K562 (cell line): ENCODE results near the gene MAGI3. TPM values are rescaled to one million over a fixed set of nuclear protein-coding genes. Genes with fewer than 3 reads are reported as not detected.

Experiments
- CBX5 ChIP-seq: IDR thresholded peaks from 2 replicates; pipeline ENCODE4 v1.6.1; 2014; ENCODE audit warnings: low read depth, borderline replicate concordance
- CSDE1 ChIP-seq, 2 experiments: fragments of 450-650 bp; IDR thresholded peaks; 2 replicates each; pipeline ENCODE4 v1.6.1; 2016; ENCODE audit warnings: mild to moderate bottlenecking in 1 of 2
- ETV5 ChIP-seq: sonication (generic); formaldehyde crosslinking; IDR thresholded peaks from 2 replicates; pipeline ENCODE4 v1.4.0; 2020; ENCODE audit warnings: low read depth, mild to moderate bottlenecking, missing genetic modification reagents
- GATA2 ChIP-seq: sonication (generic); formaldehyde crosslinking; IDR thresholded peaks from 2 replicates; pipeline ENCODE4 v1.4.0; 2020; ENCODE audit warnings: mild to moderate bottlenecking, missing genetic modification reagents
- GTF2A2 ChIP-seq: IDR thresholded peaks from 2 replicates; pipeline ENCODE4 v1.6.1; 2016; ENCODE audit warnings: mild to moderate bottlenecking, missing genetic modification characterization, missing compliant biosample characterization
- HDAC8 ChIP-seq: fragments of 450-650 bp; IDR thresholded peaks from 2 replicates; pipeline ENCODE4 v1.6.1; 2016; ENCODE audit warnings: mild to moderate bottlenecking, missing genetic modification characterization, moderate library complexity, missing compliant biosample characterization
- PURB ChIP-seq: sonication (generic); formaldehyde crosslinking; IDR thresholded peaks from 2 replicates; pipeline ENCODE4 v1.9.0; 2021; ENCODE audit warnings: low read depth, mild to moderate bottlenecking, missing genetic modification reagents
- SMAD1 ChIP-seq: fragments of 150-350 bp; IDR thresholded peaks from 2 replicates; pipeline ENCODE4 v1.6.1; 2014; ENCODE audit warnings: low read length, low read depth; ENCODE audit not compliant: partially characterized antibody
- TCF7L2 ChIP-seq: fragments of 150-350 bp; IDR thresholded peaks from 2 replicates; pipeline ENCODE4 v1.6.1; 2016; ENCODE audit warnings: low read depth, mild to moderate bottlenecking, low read length, moderate library complexity
- polyA plus RNA-seq, 8 experiments: library from polyadenylated mRNA; depleted of rRNA in 4 of 8; stranded (reverse) in 5 of 8; unstranded in 3 of 8; fragments of >200 nt; fragmentation: Nextera tagmentation in 2 of 8; fragmentation: Illumina TruSeq in 1 of 8; extraction: Ambion mirVana in 2 of 8; extraction: Trizol in 1 of 8; gene quantifications; 2 replicates each; pipeline versions ENCODE4 v1.2.1 to v1.2.3, GENCODE V29; 2011 to 2014; ENCODE audit warnings: inconsistent platforms in 1 of 8, missing spikeins in 1 of 8
- total RNA-seq, 7 experiments: library from RNA; depleted of rRNA in 6 of 7; stranded (reverse); fragments of >200 nt in 6 of 7; fragmentation: Illumina TruSeq in 2 of 7; extraction: Trizol in 2 of 7; gene quantifications; 2 replicates each; pipeline versions ENCODE4 v1.2.1 to v1.2.3, GENCODE V29; 2011 to 2021; ENCODE audit warnings: low replicate concordance in 1 of 7
- TF ChIP-seq, protein P1 (sequence below), 3 experiments: IDR thresholded peaks in 2 of 3; conservative IDR thresholded peaks in 1 of 3; 2 replicates each; pipeline ENCODE4 v1.5.1; 2011 to 2012; ENCODE audit warnings: low read length in 3 of 3, mild to moderate bottlenecking in 3 of 3, control low read depth in 2 of 3, improper control_type of control experiment in 1 of 3, inconsistent platforms in 1 of 3, low read depth in 1 of 3, mixed read lengths in 1 of 3, moderate library complexity in 1 of 3; ENCODE audit not compliant: insufficient read depth in 2 of 3
- TF ChIP-seq, protein P2 (sequence below): sonication (generic); formaldehyde crosslinking; IDR thresholded peaks from 2 replicates; pipeline ENCODE4 v1.8.1; 2023; ENCODE audit warnings: mild to moderate bottlenecking, missing genetic modification reagents, moderate library complexity
- TF ChIP-seq, protein P3 (sequence below): sonication (generic); formaldehyde crosslinking; IDR thresholded peaks from 2 replicates; pipeline ENCODE4 v1.8.0; 2023; ENCODE audit warnings: mild to moderate bottlenecking, missing genetic modification reagents
- TF ChIP-seq, protein P4 (sequence below): sonication (generic); formaldehyde crosslinking; IDR thresholded peaks from 2 replicates; pipeline ENCODE4 v1.8.0; 2023; ENCODE audit warnings: mild to moderate bottlenecking, missing genetic modification reagents
- TF ChIP-seq, protein P5 (sequence below): fragments of 200-400 bp; formaldehyde crosslinking; IDR thresholded peaks from 2 replicates; pipeline ENCODE4 v1.6.1; 2017; ENCODE audit warnings: mild to moderate bottlenecking, low read depth, low read length, moderate library complexity

Gene MAGI3
- total and polyA plus RNA-seq, 9 of the 15 experiments (the other 6 are each of a cell fraction or from before 2014, with no cell fraction given), result 1.0 to 8.6 (median 5.5) TPM

DNA sequence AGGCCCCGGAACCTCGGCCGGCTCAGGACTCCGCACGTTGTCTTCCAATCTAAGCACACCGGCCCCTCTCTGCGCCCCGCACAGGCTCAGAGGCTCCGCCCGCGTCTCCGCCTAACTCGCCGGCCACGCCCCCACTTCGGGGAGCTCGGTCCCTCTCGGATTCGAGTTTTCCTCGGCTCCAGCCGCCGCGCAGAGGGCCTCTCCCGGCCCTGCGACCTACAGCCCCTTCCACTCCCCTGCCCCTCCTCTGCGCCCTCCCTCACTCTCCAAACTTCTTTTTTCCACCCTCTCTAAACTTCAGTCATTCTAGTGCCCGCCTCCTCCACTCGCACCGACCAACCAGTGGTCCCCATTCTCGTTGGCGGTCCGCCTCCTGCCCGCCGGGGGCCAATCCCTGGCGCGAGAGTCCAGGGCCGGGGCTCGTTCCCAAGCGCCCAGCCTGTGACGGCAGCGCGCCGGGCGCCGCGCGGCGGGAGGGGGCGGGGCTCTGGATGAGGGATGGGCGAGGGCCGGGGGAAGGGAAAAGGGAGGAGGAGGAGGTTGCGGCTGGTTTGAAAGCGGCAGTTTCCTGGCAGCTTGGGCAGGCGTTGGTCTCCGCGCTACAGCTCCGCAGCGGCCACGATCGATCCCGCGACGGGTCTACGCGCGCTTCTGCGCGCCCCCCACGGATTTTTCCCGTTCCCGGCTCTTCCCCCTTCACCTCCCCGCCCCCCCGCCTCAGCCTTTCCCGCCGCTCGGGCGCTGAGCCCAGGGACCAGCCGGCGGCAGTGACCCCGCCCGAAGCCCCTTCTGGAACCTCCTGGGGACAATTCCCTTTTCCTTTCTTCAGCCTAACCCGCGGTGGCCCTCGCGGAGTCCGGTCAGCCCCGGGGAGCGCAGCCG lies at the start of gene MAGI3 (continued):
- TF ChIP-seq, protein P1, sequence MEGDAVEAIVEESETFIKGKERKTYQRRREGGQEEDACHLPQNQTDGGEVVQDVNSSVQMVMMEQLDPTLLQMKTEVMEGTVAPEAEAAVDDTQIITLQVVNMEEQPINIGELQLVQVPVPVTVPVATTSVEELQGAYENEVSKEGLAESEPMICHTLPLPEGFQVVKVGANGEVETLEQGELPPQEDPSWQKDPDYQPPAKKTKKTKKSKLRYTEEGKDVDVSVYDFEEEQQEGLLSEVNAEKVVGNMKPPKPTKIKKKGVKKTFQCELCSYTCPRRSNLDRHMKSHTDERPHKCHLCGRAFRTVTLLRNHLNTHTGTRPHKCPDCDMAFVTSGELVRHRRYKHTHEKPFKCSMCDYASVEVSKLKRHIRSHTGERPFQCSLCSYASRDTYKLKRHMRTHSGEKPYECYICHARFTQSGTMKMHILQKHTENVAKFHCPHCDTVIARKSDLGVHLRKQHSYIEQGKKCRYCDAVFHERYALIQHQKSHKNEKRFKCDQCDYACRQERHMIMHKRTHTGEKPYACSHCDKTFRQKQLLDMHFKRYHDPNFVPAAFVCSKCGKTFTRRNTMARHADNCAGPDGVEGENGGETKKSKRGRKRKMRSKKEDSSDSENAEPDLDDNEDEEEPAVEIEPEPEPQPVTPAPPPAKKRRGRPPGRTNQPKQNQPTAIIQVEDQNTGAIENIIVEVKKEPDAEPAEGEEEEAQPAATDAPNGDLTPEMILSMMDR (IDR thresholded peaks at IDR 0.05 in 2 of 3, conservative IDR thresholded peaks at IDR 0.05 in 1 of 3; ENCODE audit: insufficient read depth in 2 of 3, low read depth in 1 of 3, low read length in 3 of 3), result 0 out of 6 replicates have a peak, but pooled peaks of 1 of the 3 experiments have one; percentile 4
- TF ChIP-seq, protein P2, sequence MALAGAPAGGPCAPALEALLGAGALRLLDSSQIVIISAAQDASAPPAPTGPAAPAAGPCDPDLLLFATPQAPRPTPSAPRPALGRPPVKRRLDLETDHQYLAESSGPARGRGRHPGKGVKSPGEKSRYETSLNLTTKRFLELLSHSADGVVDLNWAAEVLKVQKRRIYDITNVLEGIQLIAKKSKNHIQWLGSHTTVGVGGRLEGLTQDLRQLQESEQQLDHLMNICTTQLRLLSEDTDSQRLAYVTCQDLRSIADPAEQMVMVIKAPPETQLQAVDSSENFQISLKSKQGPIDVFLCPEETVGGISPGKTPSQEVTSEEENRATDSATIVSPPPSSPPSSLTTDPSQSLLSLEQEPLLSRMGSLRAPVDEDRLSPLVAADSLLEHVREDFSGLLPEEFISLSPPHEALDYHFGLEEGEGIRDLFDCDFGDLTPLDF (CRISPR knock-in tag), result no peak
- TF ChIP-seq, protein P3, sequence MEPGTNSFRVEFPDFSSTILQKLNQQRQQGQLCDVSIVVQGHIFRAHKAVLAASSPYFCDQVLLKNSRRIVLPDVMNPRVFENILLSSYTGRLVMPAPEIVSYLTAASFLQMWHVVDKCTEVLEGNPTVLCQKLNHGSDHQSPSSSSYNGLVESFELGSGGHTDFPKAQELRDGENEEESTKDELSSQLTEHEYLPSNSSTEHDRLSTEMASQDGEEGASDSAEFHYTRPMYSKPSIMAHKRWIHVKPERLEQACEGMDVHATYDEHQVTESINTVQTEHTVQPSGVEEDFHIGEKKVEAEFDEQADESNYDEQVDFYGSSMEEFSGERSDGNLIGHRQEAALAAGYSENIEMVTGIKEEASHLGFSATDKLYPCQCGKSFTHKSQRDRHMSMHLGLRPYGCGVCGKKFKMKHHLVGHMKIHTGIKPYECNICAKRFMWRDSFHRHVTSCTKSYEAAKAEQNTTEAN (CRISPR knock-in tag), result no peak
- TF ChIP-seq GATA2 (no peak), ETV5 (CRISPR knock-in tag) (no peak; the same call in 1 of the 2 replicates), SMAD1 (no peak), HDAC8 (no peak), GTF2A2 (tag) (no peak), PURB (CRISPR knock-in tag) (no peak), CBX5 (no peak), TCF7L2 (no peak), CSDE1 (IDR thresholded peaks at IDR 0.05) (no peak)
- TF ChIP-seq, protein P4, sequence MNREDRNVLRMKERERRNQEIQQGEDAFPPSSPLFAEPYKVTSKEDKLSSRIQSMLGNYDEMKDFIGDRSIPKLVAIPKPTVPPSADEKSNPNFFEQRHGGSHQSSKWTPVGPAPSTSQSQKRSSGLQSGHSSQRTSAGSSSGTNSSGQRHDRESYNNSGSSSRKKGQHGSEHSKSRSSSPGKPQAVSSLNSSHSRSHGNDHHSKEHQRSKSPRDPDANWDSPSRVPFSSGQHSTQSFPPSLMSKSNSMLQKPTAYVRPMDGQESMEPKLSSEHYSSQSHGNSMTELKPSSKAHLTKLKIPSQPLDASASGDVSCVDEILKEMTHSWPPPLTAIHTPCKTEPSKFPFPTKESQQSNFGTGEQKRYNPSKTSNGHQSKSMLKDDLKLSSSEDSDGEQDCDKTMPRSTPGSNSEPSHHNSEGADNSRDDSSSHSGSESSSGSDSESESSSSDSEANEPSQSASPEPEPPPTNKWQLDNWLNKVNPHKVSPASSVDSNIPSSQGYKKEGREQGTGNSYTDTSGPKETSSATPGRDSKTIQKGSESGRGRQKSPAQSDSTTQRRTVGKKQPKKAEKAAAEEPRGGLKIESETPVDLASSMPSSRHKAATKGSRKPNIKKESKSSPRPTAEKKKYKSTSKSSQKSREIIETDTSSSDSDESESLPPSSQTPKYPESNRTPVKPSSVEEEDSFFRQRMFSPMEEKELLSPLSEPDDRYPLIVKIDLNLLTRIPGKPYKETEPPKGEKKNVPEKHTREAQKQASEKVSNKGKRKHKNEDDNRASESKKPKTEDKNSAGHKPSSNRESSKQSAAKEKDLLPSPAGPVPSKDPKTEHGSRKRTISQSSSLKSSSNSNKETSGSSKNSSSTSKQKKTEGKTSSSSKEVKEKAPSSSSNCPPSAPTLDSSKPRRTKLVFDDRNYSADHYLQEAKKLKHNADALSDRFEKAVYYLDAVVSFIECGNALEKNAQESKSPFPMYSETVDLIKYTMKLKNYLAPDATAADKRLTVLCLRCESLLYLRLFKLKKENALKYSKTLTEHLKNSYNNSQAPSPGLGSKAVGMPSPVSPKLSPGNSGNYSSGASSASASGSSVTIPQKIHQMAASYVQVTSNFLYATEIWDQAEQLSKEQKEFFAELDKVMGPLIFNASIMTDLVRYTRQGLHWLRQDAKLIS (CRISPR knock-in tag), result no peak
- TF ChIP-seq, protein P5, sequence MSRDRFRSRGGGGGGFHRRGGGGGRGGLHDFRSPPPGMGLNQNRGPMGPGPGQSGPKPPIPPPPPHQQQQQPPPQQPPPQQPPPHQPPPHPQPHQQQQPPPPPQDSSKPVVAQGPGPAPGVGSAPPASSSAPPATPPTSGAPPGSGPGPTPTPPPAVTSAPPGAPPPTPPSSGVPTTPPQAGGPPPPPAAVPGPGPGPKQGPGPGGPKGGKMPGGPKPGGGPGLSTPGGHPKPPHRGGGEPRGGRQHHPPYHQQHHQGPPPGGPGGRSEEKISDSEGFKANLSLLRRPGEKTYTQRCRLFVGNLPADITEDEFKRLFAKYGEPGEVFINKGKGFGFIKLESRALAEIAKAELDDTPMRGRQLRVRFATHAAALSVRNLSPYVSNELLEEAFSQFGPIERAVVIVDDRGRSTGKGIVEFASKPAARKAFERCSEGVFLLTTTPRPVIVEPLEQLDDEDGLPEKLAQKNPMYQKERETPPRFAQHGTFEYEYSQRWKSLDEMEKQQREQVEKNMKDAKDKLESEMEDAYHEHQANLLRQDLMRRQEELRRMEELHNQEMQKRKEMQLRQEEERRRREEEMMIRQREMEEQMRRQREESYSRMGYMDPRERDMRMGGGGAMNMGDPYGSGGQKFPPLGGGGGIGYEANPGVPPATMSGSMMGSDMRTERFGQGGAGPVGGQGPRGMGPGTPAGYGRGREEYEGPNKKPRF, result no peak
